ENCODE measurements around the gene TMEM101.

TMEM101 gene

DNA sequence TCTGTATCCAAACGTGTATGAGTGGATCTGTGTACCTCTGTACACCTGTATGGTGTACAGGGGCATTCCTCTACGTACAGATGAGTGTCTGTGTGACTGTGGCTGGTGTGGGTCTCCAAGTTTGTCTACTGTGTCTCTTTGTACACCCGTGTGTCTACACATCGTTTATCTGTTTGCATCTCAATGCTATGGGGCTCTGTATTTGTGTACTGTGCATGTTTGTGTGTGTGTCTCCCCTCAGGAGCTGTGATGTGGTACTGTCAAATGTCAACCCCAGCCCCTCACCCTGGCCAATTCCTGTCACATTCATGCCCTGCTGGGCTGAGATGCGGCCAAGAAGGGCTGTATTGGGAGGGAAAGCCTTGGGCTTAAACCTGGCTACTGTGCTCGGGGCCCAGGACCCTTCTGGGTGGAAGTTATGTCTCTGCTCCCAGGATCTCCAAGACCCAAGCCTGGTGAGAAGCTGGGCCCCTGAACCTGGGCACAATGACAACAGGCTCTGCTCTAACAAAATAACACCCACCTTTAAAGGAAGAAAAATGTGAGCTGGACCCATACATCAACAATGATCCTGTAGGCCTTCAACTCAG, 13.8 kb downstream of the TMEM101 start:
- Histone ChIP-seq H3K79me2 (ENCODE audit: control insufficient read depth, low read length) (no peaks in the 10 kb centered on the region), H3K9me3 (ENCODE audit: control insufficient read depth, insufficient read depth, low read length) (no peaks in the 10 kb centered on the region)

DNA sequence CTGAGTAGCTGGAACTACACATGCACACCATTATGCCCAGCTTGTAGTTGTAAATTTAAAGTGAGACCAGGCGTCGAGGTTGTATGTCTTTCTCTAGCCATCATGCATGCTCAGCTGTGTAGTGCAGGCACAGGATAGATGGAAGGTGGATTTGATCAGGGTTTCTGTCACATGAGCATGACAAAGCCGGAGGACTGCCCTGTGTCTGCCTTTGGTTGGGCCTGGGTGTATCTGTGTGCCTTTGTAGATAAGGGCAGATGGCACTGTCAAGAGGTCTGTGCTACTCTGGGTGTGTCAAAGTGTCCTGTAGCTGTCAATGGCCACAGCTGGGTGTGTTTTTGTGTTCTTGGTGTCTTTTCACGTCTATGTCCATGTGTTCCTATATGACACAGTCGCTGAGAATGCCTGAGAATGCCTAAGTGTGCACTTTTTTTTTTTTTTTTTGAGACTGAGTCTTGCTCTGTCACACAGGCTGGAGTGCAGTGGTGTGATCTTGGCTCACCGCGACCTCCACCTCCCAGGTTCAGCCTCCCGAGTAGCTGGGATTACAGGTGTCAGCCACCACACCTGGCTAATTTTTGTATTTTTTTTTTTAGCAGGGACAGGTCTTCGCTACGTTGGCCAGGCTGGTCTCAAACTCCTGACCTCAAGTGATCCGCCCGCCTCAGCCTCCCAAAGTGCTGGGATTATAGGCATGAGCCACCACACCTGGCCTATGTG, 14.5 kb downstream of the TMEM101 start:
- no peak for TF ChIP-seq EZH2phosphoT487 (IDR thresholded peaks at IDR 0.05; ENCODE audit: borderline replicate concordance, low read length)
- TF ChIP-seq, protein P1, sequence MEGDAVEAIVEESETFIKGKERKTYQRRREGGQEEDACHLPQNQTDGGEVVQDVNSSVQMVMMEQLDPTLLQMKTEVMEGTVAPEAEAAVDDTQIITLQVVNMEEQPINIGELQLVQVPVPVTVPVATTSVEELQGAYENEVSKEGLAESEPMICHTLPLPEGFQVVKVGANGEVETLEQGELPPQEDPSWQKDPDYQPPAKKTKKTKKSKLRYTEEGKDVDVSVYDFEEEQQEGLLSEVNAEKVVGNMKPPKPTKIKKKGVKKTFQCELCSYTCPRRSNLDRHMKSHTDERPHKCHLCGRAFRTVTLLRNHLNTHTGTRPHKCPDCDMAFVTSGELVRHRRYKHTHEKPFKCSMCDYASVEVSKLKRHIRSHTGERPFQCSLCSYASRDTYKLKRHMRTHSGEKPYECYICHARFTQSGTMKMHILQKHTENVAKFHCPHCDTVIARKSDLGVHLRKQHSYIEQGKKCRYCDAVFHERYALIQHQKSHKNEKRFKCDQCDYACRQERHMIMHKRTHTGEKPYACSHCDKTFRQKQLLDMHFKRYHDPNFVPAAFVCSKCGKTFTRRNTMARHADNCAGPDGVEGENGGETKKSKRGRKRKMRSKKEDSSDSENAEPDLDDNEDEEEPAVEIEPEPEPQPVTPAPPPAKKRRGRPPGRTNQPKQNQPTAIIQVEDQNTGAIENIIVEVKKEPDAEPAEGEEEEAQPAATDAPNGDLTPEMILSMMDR (IDR thresholded peaks at IDR 0.05; ENCODE audit: low read depth, low read length, poor library complexity, severe bottlenecking), result no peak
- H3K27ac ChIP-seq (ENCODE audit: low read depth, low read length), result no peak overlapping the region
- peaks cover 27% of the 10 kb centered on the region for H3K27me3 ChIP-seq (ENCODE audit: control insufficient read depth, low read length)

More for the DNA sequence above, 13.8 kb downstream of the TMEM101 start:
- no peak overlapping the region for H3K4me2 ChIP-seq (ENCODE audit: low read length)
- H3K4me3 ChIP-seq (ENCODE audit: low read length), result no peak overlapping the region
- no peaks in the 10 kb centered on the region for H3K9me2 ChIP-seq (replicated peaks; ENCODE audit: control insufficient read depth, low read length)
- TF ChIP-seq EZH2phosphoT487 (IDR thresholded peaks at IDR 0.05; ENCODE audit: borderline replicate concordance, low read length), result no peak
- TF ChIP-seq, protein P1 (IDR thresholded peaks at IDR 0.05; ENCODE audit: low read depth, low read length, poor library complexity, severe bottlenecking), result no peak
- H4K20me1 ChIP-seq (ENCODE audit: control insufficient read depth, insufficient read depth, low read depth, low read length), result no peaks in the 10 kb centered on the region
- peaks cover 33% of the 10 kb centered on the region for H3K27me3 ChIP-seq (ENCODE audit: control insufficient read depth, low read length)
- no peak overlapping the region for H3K27ac ChIP-seq (ENCODE audit: low read depth, low read length)
- H3K36me3 ChIP-seq (ENCODE audit: control insufficient read depth, low read length), result no peaks in the 10 kb centered on the region
- peaks cover under 1% of the 10 kb centered on the region for H3K4me1 ChIP-seq (ENCODE audit: control insufficient read depth, low read length)
- H3F3A ChIP-seq (ENCODE audit: control insufficient read depth, insufficient read depth), result no peaks in the 10 kb centered on the region

DNA sequence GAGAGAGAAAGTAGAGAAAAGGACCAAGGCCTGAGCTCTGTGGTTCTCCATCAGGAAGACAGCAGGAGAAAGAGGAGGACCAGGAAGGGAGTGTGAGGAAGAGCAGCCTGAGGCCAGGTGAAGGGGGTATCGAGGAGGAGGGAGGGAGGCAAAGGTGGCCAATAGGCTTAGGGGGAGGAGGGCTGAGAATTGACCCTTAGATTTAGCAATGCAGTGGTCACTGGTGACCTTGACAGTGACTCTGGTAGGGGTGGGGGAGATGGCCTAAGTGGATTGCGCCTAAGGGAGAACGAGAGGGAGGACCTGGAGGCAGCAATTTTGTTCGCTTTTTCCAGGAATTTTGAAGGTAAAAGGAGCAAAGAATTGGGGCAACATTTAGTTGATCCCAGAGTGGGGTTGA, 15.7 kb downstream of the TMEM101 start:
- Histone ChIP-seq H3K4me3 (ENCODE audit: low read length) (no peak overlapping the region), H3K27me3 (ENCODE audit: control insufficient read depth, low read length) (peaks cover 24% of the 10 kb centered on the region), H4K20me1 (ENCODE audit: control insufficient read depth, insufficient read depth, low read depth, low read length) (no peaks in the 10 kb centered on the region), H3K36me3 (ENCODE audit: control insufficient read depth, low read length) (no peaks in the 10 kb centered on the region), H3K4me2 (ENCODE audit: low read length) (no peak overlapping the region), H3K9me2 (replicated peaks; ENCODE audit: control insufficient read depth, low read length) (no peaks in the 10 kb centered on the region), H3K27ac (ENCODE audit: low read depth, low read length) (no peak overlapping the region), H3F3A (ENCODE audit: control insufficient read depth, insufficient read depth) (no peaks in the 10 kb centered on the region), H3K79me2 (ENCODE audit: control insufficient read depth, low read length) (no peaks in the 10 kb centered on the region), H3K4me1 (ENCODE audit: control insufficient read depth, low read length) (peaks cover 3% of the 10 kb centered on the region; the same call in 1 of the 2 replicates), H3K9me3 (ENCODE audit: control insufficient read depth, insufficient read depth, low read length) (no peaks in the 10 kb centered on the region)
- no peak for TF ChIP-seq EZH2phosphoT487 (IDR thresholded peaks at IDR 0.05; ENCODE audit: borderline replicate concordance, low read length)
- TF ChIP-seq, protein P1 (IDR thresholded peaks at IDR 0.05; ENCODE audit: low read depth, low read length, poor library complexity, severe bottlenecking), result no peak

More for the DNA sequence above, 14.5 kb downstream of the TMEM101 start:
- no peaks in the 10 kb centered on the region for H3K4me1 ChIP-seq (ENCODE audit: control insufficient read depth, low read length)
- no peaks in the 10 kb centered on the region for H4K20me1 ChIP-seq (ENCODE audit: control insufficient read depth, insufficient read depth, low read depth, low read length)
- no peaks in the 10 kb centered on the region for H3K9me2 ChIP-seq (replicated peaks; ENCODE audit: control insufficient read depth, low read length)
- H3K79me2 ChIP-seq (ENCODE audit: control insufficient read depth, low read length), result no peaks in the 10 kb centered on the region
- H3K9me3 ChIP-seq (ENCODE audit: control insufficient read depth, insufficient read depth, low read length), result no peaks in the 10 kb centered on the region
- no peaks in the 10 kb centered on the region for H3K36me3 ChIP-seq (ENCODE audit: control insufficient read depth, low read length)
- H3K4me2 ChIP-seq (ENCODE audit: low read length), result no peak overlapping the region
- no peaks in the 10 kb centered on the region for H3F3A ChIP-seq (ENCODE audit: control insufficient read depth, insufficient read depth)
- no peak overlapping the region for H3K4me3 ChIP-seq (ENCODE audit: low read length)

All from DOHH2 (cell line).